ENCODE data around the gene GALNT2.

GALNT2 gene

GRCh38 chr1:230260831-230261230 is 193.8 kb downstream of the GALNT2 start:
- TF ChIP-seq CTCF (IDR thresholded peaks at IDR 0.05; ENCODE audit: borderline replicate concordance, insufficient read depth, low read depth, low read length) = no peak
- no peak overlapping the region for H3K4me3 ChIP-seq (ENCODE audit: low read depth, low read length)

- no peak overlapping the region for H3K4me3 ChIP-seq (ENCODE audit: low read depth, low read length)
- TF ChIP-seq CTCF (IDR thresholded peaks at IDR 0.05; ENCODE audit: borderline replicate concordance, insufficient read depth, low read depth, low read length) = no peak
Measured at GRCh38 chr1:230261928-230262650, 195.1 kb downstream of the GALNT2 start.

- no peak overlapping the region for H3K4me3 ChIP-seq (ENCODE audit: low read depth, low read length)
- TF ChIP-seq CTCF (IDR thresholded peaks at IDR 0.05; ENCODE audit: borderline replicate concordance, insufficient read depth, low read depth, low read length) = no peak
Measured at GRCh38 chr1:230262867-230263567, 196.0 kb downstream of the GALNT2 start.

GRCh38 chr1:230263568-230264195 is 196.6 kb downstream of the GALNT2 start:
- TF ChIP-seq CTCF (IDR thresholded peaks at IDR 0.05; ENCODE audit: borderline replicate concordance, insufficient read depth, low read depth, low read length) = no peak
- H3K4me3 ChIP-seq (ENCODE audit: low read depth, low read length) = no peak overlapping the region

- TF ChIP-seq CTCF (IDR thresholded peaks at IDR 0.05; ENCODE audit: borderline replicate concordance, insufficient read depth, low read depth, low read length) = no peak
- H3K4me3 ChIP-seq (ENCODE audit: low read depth, low read length) = no peak overlapping the region
Measured at GRCh38 chr1:230264342-230264741, 197.3 kb downstream of the GALNT2 start.

GRCh38 chr1:230265200-230266115 is 198.4 kb downstream of the GALNT2 start:
- H3K4me3 ChIP-seq (ENCODE audit: low read depth, low read length) = no peak overlapping the region
- TF ChIP-seq CTCF (IDR thresholded peaks at IDR 0.05; ENCODE audit: borderline replicate concordance, insufficient read depth, low read depth, low read length) = no peak

Data from GM12875 (cell line).